Measurements from ENCODE around the gene DISP3.

DISP3 gene

DNA sequence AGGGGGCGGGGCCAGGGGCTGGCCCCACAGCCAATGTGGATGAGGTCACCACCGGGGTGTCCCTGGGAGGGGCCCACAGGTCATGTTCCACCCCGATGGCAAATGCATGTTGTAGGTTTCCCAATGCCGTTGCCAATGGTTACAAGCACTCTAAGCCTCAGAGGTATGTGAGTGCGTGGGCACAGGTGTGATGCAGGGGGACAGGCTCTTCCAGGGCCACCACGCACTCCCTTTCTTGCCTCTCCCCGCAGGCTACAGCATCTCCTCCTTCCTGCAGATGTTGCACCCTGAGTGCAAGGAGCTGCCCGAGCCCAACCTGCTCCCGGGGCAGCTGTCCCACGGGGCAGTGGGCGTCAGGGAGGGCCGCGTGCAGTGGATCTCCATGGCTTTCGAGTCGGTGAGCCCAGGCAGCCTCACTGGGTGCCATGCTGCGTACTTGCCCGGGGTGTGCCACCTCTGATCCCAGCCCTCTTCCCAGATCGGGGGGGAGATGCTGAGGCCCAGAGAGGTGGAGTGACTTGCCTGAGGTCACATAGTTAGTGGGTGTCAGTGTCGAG lies 52.4 kb downstream of the DISP3 start:
- no peak for DNase-seq

DNA sequence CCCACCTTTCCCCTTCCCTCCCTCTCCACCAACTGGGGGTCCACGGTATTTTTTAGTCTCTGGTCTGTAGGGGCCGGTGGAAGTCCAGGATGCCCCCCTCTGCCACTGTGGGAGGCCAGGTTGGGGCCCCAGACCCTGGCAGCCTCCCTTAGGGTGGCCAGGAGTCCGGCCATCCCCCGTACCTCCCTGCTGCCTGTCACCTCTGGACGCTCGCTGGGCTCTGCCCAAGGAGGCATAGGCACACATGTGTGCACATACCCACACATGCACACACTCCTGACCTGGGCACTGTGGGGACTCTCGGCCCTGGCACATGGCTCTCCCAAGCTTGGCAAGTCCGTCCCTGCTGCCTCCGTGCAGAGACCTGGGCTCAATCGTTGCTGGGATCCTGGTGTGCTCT lies 53.0 kb downstream of the DISP3 start:
- no peak for DNase-seq

DNA sequence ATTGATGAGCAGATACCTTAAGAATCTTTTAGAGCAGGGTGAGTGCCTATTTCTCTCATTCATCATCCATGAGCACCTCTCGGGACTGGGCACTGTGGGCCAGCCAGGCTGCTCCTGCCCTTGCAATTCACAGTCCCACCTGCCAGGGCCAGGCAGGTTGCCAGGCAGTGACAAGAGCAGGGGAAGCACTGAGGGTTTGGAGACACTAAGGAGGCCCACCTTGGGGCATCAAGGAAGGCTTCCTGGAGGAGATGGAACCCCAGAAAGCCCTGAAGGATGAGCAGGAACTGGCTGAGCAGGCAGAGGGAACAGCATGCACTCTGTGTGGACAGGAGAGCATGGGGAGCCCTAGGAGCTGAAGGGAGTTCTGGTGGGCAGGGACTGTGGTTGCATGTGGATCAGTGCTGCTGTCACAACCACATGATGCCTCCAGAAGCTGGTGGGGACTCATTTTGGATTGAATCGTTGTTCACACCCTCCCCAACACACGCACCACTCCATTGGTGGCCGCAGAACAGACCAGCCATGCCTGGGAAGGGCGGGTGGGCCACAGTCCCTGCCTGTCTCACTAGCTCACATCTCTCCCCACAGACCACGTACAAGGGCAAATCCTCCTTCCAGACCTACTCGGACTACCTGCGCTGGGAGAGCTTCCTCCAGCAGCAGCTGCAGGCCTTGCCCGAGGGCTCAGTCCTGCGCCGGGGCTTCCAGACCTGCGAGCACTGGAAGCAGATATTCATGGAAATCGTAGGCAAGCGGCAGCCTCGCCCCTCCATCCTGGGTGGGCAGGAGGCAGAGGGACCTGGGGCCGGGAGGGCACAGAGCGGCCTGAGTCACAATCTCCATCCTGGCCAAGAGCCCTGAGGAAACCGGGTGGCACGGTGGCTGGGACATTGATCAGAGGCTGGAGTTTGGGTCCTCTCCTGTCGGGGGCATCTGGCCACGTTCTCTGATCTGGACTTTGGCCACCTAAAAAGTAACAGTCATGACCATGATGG lies 55.1 kb downstream of the DISP3 start:
- DNase-seq, result no peak

DNA sequence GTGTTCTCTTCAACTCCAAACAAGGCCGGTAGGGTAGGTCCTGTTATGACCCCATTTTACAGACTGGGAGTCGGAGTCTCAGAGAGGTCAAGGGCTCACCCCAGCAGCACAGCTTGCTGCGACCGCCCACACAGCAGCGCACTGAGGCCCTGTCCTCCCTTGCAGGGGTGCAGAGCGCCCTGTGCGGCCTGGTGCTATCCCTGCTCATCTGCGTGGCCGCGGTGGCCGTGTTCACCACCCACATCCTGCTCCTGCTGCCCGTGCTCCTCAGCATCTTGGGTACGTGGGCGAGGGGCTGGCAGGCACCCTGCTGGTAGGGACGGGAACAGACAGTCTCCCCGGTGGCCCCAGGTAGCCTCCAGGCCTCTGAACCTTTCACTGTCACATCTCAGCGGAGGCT lies 55.9 kb downstream of the DISP3 start:
- no peak for DNase-seq

DNA sequence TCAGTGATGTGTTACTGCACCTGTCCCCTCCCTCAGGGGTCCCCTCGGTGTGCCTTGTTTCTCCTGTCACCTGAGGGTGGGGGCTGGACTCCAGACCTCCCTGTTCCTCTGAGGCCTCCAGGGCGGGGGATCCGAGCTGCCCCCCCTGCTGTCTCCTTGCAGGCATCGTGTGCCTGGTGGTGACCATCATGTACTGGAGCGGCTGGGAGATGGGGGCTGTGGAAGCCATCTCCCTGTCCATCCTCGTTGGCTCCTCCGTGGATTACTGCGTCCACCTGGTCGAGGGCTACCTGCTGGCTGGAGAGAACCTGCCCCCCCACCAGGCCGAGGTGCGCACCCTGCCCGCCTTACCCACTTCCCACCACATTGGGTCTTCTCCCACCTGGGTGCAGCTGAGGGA lies 56.4 kb downstream of the DISP3 start:
- no peak for DNase-seq

DNA sequence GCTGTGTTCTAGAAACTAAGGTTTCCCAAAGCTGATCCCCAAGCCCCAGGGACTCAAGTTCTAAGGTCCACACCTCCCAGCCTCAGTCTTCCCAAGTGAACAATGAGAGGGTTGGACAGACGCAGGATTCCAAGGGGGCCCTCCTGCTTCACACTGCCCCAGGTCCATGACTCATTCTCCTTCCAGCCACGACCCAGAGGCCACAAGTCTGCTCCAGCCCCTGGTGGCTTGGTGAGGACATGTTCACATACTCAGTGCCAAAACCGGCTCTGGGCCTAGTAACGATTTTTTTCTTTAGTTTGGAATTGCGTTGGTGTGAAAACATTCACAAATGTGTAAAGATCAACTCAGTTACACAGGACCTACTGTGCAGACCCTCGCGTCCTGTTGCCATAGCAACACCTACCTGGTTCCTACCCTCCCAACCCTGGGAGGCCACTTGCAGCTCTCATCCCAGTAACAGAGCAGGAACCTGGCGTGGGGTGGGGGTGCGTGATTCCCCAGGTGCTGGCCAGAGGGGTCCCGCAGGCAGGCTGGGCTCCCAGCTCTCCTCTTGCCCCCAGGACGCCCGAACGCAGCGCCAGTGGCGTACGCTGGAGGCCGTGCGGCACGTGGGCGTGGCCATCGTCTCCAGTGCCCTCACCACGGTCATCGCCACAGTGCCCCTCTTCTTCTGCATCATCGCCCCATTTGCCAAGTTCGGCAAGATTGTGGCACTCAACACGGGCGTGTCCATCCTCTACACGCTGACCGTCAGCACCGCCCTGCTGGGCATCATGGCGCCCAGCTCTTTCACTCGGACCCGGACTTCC lies 57.0 kb downstream of the DISP3 start:
- no peak for DNase-seq

DNA sequence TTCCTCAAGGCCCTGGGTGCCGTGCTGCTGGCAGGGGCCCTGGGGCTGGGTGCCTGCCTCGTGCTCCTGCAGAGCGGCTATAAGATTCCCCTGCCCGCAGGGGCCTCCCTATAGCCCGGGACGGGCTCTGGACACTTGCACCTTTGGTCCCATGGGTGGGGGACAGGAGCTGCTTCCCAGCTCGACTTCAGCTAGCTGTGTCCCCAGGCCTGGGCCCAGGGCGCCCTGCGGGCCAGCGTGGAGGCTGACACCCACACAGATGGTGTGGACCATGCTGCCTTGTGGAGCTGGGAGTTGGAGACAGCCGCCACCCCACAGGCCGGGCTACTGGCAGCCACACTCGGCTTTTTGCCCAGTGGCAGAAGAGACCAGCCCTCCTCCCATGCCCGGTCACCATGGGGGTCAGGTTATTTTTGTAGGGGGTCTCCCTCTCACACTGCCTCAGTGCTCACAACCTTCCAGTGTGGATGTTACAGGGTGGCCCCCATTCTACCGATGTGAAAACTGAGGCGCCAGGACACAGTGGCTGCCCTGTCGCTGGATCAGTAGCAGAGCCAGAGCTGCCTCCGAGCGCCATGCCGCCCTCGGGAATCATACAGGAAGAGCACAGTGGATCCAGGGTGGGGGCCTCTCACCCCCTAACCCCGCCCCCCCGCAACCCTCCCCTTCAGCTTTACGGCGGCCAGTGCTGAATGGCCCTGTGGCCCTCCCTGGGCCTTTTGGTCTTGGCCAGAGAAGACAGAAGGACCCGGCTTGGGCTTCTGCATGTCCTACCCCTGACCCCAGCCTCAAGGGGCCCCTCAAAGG lies 57.8 kb downstream of the DISP3 start:
- no peak for DNase-seq

DNA sequence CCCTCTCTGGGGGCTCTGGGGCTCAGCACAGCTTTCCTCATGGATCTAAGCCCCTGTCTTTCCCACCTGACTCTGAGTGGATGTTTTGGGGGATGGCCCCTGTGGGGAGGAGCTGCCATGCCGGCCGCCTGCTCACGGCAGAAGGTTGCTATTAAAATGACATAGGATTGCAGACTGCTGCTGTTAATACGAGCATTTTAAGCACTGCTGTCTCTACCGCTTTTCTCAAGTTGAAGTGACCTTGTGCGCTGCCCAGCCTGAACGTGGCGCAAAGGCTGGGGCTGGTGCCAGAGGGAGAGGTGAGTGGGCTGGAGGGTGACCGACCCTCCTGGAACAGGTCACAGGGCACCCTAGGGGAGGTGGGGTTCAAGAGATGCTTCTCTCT lies 58.4 kb downstream of the DISP3 start:
- DNase-seq, result no peak

DNA sequence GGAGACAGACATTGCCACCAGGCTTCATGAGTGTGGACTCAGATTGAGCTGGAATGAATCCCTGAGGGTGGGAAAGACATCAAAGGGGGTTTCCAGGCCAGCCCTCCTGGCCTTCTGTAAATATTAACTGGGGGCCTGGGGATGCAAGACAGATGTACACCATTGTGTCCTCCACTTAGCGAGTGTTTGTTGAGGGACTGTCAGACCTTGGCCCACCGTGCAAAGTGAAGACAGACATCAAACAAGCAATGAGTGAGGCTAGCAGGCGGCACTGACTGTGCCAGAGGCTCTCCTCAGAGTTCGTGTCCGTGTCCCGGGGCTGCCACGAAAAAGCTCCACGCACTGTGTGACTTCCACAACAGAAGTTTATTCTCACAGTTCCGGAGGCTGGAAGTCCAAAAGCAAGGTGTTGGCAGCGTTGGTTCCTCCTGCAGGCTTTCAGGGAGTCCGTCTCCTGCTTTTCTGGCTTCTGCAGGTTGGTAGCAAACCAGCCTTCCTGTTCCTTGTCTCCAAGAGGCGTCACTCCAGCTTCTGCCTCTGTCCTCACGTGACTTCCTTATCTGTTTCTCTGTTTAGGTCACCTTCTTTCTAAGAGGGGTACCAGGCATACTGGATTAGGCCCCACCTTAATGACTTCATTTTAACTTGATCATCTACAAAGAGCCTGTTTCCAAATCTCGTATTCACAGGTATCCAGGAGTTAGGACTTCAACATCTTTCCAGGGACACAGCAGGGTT lies 59.1 kb downstream of the DISP3 start:
- DNase-seq, result no peak

DNA sequence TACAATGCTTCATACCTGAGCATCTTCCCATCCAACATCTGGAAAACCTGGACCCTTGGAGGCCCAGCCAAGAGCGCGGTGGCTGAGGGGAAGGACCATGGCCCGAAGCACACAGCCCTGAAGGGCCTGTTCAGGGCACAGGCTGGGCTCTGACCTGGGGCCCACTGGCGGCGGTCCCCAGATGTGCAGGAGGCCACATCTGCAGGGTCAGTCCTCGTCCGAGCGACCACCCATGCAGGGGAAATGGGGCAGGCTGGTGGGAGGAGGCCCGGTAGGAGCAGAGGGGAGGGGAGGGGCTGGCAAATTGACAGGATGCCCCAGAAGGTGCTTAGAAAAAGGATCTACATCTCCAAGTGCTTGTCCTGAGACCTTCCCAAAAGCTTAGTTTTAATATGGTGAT lies 59.9 kb downstream of the DISP3 start:
- no peak for DNase-seq

DNA sequence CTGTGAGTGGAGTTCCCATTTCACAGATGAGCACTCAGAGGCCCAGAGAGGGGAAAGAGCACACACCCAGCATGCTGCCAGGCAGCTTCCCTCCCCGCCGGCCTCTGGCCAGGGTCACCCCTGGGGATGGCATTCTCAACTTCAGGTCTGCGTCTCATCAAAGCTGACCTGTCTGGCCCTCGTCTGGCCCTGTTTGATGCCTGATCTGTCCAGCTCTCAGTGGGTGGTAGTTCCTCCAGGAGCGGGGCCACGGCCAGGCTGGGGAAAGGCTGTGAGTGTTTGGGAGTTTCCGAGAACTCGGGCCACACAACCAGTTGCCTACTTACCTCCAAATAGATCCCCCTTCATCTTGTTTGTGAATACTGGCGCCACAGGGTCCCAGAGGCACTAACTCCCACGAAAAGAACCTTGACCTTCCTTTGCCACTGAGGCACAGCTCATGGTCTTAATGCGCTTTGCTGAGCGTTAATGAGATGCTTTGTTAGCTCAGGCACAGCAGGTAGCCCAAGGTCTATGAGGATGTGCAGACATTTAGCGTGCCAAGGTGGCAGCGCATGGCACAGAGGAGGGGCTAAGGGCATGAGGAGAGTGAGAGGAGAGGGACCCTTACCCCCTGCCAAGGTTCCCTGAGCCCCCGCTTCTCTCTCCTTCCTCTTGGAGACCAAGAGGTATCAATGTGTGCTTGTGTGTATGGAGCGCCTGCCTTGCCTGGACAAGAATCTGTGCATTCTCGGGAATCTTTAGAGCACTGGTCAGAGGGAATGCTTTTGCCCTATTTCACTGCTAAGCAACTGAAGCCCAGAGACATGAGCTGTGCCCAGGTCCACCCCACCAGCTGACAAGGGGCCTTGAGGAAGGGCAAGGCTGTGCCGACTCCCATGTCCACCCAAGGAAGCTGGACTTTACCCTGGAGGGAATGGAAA lies 61.2 kb downstream of the DISP3 start:
- no peak for DNase-seq

DNA sequence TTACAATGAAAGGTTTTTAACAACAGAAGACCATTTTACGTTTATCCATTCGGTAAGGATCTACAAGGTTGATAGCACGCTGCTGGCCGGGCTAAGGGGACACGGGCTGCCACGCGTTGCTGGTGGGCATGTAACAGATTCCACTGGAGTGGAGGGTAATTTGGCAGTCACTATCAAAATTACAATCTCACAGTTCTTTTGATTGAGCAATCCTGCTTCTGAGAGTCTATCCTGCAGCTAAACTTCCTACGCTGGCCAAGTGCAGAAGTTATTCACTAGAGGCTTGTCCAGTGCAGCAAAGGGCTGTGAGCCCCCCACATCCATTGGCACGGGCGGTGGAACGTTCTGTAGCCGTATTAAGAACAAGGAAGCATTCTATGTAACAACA lies 61.8 kb downstream of the DISP3 start:
- DNase-seq, result no peak

DNA sequence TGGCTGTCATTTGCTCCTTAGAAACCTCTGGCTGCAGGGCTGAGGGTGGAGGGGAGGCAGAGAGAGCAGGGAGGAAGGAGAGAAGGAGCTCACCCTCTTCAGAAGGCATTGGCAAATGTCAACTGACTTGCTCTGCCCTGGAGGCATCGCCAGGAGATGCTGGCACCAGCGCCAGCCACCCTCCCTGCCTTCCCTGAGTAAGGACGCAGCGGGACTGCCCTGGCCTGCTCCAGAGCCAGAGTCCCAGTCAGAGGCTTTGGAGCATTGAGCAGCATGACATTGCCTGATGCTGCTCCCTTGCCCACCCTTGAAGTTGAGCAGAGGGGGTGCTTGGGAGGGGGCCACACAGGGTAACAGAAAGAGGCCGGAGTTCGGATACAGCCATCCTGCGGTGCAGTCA lies 62.3 kb downstream of the DISP3 start:
- no peak for DNase-seq

DNA sequence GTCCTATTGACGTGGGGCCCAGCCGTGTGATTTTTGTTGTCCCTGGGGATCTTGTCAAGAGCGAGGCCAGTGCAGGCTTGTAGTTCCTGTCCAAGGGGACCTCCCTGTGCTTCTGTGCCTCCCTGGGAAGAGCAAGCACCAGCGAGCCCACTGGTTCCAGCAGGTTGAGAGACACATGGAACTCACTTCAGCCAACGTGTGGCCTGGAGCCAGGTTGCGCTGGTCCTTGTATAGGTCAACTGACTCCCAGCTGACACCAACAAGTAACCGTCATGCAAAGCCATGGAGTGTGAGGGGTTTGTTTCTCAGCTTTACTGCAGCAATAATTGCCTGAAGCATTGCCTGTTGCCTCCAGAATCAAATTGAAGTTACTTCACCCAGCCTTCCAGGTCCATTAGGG lies 63.0 kb downstream of the DISP3 start:
- no peak for DNase-seq

DNA sequence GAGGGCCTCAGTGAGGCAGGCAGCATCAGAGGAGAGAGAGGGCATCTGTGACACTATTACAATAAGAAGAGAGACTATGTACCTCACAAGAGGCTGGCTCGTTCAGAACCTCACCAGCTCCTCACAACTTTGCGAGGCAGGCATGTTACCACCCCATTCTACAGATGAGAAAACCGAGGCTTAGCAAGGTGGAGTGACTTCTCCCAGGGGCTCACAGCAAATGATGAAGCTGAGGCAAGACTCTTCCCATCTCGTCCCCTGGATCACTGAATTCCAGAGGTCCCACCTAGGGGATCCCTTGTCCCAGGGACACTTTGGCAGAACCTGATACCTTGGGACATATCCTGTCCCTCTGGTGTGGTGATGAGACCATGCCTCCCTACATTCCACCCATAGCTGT lies 64.4 kb downstream of the DISP3 start:
- no peak for DNase-seq

DNA sequence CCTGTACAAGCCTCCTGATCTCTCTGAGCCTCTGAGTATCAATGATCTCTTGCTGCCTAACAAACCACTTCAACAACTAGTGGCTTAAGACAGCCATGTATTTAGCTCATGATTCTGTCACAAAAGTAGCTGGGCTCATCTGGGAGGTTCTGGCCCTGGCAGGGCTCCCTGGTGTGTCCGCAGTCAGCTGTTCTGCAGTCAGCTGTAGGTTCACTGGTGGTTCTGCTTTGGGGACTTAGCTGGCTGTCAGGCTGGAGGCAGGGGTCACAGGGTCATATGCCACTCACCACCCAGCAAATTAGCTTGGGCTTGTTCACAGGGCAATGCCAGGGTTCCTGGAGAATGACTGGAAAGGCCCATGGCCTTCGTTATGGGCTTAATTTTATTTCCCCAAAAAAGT lies 64.8 kb downstream of the DISP3 start:
- no peak for DNase-seq

DNA sequence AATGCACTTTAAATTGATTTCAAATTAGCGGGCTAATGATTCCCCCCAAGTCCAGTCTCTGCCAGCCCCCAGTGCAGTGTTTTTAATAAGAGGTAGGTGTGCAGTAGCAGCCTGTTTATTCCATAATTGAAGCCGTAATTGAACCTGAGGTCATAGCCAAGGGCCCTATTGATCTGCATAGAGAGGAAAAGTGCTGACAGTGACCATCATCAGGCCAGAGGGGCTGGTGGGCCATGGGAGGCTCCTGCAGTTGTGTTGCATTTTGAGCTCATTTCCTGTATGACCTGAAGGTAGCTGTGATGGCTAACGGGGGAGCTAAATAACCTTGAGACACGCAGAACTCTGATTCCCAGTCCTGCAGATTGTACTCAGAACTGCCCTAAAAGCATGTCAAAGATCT lies 67.5 kb downstream of the DISP3 start:
- DNase-seq, result no peak

DNA sequence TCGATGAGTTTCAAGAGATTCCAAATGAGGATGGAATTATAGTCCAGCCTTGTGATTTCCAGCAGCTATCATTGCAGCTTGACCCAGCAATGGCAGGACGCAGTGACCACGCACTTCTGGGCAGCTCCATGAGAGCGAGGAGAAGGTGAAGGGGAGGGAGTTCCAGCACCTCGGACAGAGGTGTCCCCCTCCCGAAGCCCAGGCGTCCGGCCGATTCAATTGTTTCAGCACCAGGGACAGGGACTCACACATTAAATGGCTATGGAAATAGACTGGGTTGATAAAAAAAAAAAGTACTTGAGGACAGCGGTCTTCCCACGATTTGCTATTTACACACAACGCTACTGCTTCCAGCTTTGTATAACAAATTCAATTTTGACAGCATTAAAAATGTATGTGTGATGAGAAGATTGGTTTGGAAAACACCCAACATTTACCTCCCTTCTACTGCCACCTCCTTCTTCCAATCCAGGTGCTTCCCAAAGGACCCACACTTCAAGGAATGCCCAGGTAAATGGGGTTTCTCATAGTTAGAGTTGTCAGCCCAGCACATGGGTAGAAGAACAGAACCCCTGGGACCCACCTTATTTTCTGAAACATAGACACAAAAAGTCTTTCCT lies 71.8 kb downstream of the DISP3 start:
- no peak for DNase-seq

DNA sequence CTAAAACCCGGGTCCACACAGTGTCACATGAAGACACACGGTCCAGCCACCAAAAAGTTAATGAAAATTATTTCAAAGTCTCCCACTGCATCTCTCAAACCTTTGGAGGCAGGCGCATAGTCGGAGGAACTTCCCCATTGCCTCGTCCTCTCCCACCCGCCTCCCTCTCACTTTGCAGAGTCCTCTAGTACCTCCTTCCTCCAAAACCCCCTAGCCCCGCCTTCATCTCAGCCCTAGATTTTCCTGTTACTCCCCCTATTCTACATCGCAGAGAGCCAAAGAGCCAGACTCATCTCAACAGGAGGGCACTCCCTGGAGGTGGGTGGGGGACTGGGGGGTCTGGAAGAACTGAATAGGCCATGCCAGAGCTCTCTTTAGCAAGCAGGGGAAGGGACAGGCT lies 79.3 kb downstream of the DISP3 start:
- DNase-seq, result no peak

DNA sequence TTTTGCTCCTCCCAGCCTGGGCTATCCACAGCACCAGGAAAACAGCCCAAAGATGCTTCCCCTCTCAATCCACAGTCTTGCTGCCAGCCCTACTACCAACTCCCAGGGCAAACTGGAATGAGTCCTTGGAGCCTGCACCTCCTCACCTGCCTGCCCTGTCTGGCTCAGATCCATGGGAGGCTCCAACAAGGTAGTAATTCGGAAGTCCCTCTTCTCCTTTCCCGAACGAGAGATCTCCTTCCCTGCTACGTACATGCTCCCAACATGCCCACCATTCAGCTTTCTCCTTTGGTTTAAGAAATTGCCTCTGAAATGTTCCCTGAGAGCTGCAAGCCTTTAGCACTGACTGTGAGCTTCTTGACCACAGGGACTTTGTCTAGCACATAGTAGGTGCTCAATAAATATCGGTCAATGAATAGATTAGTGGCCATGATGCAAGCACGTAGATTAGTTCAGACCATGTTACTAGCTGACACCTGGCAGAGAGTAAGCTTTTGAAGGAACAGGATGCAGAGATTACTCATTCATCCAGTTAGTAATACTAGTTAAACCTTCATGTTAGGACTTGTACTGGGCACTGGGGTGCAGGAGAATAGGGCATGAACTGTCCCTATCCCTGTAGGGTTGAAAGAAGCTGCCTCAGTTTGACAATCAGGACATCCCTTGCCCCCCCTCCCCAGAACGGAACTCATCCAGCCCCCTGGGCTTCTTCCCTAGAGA lies 80.1 kb downstream of the DISP3 start:
- DNase-seq, result no peak

All from NCI-H2029 (cell line).